Effector memory CD4-positive, alpha-beta T cell (primary cell): Measurements from ENCODE around the gene BCAS1.

Experiments
- DNase-seq, 3 donors: peaks; one replicate each; pipeline ENCODE4 v3.0.0-alpha.2; 2020
- H3K27ac ChIP-seq: 2 replicates; pipeline ENCODE4 v1.7.0; 2013; ENCODE audit warnings: mild to moderate bottlenecking, low read length, moderate library complexity; ENCODE audit not compliant: insufficient read depth, poor library complexity, severe bottlenecking
- H3K27me3 ChIP-seq: replicated peaks from 2 replicates; pipeline ENCODE4 v1.7.0; 2013; ENCODE audit warnings: mild to moderate bottlenecking, low read length; ENCODE audit not compliant: insufficient read depth, control insufficient read depth, poor library complexity, severe bottlenecking
- H3K36me3 ChIP-seq: 2 replicates; pipeline ENCODE4 v1.7.0; 2013; ENCODE audit warnings: mild to moderate bottlenecking, low read length, moderate library complexity; ENCODE audit not compliant: control insufficient read depth, insufficient read depth
- H3K4me1 ChIP-seq: 2 replicates; pipeline ENCODE4 v1.7.0; 2013; ENCODE audit warnings: low read length, mild to moderate bottlenecking; ENCODE audit not compliant: control insufficient read depth, insufficient read depth, poor library complexity, severe bottlenecking
- H3K4me3 ChIP-seq: 2 replicates; pipeline ENCODE4 v1.7.0; 2013; ENCODE audit warnings: low read length, low read depth, mild to moderate bottlenecking; ENCODE audit not compliant: insufficient read depth, poor library complexity, severe bottlenecking
- H3K9me3 ChIP-seq: 2 replicates; pipeline ENCODE4 v1.7.0; 2013; ENCODE audit warnings: mild to moderate bottlenecking, low read length, moderate library complexity; ENCODE audit not compliant: control insufficient read depth

The BCAS1 gene

DNA sequence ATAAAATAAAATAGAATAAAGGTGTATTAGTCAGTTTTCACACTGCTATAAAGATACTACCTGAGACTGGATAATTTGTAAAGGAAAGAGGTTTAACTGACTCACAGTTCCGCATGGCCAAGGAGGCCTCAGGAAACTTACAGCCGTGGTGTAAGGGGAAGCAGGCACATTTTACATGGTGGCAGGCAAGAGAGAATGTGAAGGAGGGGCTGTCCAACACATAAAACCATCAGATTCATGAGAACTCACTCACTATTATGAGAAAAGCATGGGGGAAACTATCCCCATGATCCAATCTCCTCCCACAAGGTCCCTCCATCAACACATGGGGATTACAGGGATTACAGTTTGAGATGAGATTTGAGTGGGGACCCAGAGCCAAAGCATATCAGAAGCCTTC, 41.1 kb upstream of the BCAS1 start:
- Histone ChIP-seq H3K36me3 (no peaks in the 10 kb centered on the region), H3K4me3 (no peak overlapping the region), H3K4me1 (no peaks in the 10 kb centered on the region), H3K9me3 (no peaks in the 10 kb centered on the region), H3K27me3 (no peaks in the 10 kb centered on the region), H3K27ac (no peak overlapping the region)
- no peak for DNase-seq

DNA sequence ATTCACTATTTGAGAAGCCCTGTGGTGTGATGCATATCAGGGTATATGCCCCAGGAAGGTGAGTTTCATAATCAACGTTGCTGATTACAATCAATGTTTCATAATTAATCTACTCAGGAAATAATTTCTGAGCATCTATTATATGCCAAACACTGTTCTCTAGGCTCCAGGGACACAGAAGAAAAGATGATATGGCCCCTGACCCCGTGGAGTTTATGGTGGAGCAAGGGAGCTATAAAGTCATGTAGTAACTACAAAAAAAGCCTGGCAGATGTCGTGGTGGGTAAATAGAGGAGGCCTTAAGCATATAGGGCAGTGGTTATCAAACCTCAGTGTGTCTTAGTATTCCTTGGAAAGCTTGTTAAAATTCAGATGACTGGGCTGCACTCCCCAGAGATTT, 40.1 kb upstream of the BCAS1 start:
- no peak overlapping the region for H3K4me3 ChIP-seq
- no peaks in the 10 kb centered on the region for H3K4me1 ChIP-seq
- no peak for DNase-seq
- H3K27me3 ChIP-seq: no peaks in the 10 kb centered on the region
- no peak overlapping the region for H3K27ac ChIP-seq
- H3K36me3 ChIP-seq: no peaks in the 10 kb centered on the region
- H3K9me3 ChIP-seq: no peaks in the 10 kb centered on the region

DNA sequence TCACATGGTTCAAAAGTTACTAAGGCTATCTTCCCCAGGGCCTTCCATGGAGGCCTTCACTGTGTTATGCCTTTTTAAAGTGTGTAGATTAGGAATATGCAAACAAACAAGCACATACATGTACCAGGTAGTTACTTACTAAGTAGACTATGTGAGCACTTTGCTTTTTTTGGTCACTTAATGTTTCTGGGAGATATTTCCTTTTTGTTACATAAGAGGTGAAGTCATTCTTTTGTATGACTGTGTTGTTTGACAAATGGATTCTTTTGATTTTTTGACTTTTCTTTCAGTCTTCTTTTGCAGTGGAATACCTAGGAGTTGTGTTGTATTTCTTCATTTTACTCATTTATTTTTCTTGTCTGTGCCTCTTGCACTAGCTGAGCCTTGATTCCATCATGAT, 39.6 kb upstream of the BCAS1 start:
- Histone ChIP-seq H3K36me3 (no peaks in the 10 kb centered on the region), H3K27me3 (no peaks in the 10 kb centered on the region), H3K4me3 (no peak overlapping the region), H3K9me3 (no peaks in the 10 kb centered on the region), H3K27ac (no peak overlapping the region), H3K4me1 (no peaks in the 10 kb centered on the region)
- no peak for DNase-seq

DNA sequence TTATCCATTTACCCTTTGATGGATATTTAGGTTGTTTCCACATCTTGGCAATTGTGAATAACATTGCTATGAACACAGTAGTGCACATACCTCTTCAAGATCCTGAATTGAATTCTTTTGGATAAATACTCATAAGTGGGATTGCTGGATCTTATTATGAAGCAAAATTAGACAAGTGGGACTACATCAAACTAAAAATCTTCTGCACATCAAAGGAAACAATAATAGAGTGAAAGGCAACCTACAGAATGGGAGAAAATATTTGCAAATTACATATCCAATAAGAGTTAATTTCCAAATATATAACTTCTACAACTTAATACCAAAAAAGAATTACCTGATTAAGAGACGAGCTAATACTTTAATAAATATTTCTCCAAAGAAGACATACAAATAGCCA, 38.4 kb upstream of the BCAS1 start:
- Histone ChIP-seq H3K4me3 (no peak overlapping the region), H3K36me3 (no peaks in the 10 kb centered on the region), H3K27ac (no peak overlapping the region), H3K9me3 (no peaks in the 10 kb centered on the region), H3K4me1 (no peaks in the 10 kb centered on the region), H3K27me3 (no peaks in the 10 kb centered on the region)
- no peak for DNase-seq

DNA sequence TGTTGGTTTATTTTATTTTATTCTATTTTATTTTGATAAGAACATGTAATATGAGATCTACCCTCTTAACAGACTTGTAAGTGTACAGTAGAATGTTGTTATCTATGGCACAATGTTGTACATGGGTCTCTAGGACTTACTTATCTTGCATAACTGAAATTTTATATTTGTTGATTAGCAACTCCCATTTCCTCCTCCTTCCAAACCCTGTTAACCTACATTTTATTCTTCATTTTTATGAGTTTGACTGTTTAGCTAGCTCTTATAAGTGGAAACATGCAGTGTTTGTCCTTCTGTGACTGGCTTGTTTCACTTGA, 37.9 kb upstream of the BCAS1 start:
- Histone ChIP-seq H3K4me1 (no peaks in the 10 kb centered on the region), H3K27ac (no peak overlapping the region), H3K9me3 (no peaks in the 10 kb centered on the region), H3K27me3 (no peaks in the 10 kb centered on the region), H3K4me3 (no peak overlapping the region), H3K36me3 (no peaks in the 10 kb centered on the region)
- no peak for DNase-seq

DNA sequence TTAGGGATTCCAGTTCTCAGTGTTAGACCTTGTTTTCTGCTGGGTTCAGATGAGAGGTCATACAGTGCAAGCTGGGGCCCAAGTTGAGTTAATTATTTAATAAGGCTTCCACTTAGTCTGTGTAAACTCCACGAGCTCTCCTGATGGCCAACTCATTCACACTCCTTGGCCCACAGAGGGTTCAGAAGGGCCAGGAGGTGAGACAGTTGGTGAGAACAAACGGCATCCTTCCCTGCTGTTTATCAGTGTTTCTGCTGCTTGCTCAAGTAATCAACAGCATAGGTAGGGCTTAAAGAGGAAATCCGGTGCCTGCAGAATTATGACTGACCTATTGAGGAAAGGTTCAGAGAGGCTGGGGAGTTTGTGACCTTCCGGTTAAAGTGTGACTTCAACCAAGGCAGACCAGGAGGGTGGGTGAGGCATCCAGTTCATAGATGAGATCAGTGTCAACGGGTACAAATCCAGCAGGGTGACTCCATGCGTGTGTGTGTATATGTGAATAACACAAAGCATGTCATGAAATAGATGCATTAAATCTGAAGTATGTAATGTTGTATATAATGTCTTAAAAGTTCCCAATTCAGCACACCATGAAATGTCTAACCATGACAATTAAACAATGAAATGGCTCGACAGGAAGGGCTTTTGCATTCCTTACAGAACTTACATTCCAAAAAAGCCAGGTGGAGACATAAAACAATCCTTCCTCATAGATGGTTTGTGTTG, 37.4 kb upstream of the BCAS1 start:
- no peaks in the 10 kb centered on the region for H3K36me3 ChIP-seq
- H3K27ac ChIP-seq: no peak overlapping the region
- H3K27me3 ChIP-seq: no peaks in the 10 kb centered on the region

DNA sequence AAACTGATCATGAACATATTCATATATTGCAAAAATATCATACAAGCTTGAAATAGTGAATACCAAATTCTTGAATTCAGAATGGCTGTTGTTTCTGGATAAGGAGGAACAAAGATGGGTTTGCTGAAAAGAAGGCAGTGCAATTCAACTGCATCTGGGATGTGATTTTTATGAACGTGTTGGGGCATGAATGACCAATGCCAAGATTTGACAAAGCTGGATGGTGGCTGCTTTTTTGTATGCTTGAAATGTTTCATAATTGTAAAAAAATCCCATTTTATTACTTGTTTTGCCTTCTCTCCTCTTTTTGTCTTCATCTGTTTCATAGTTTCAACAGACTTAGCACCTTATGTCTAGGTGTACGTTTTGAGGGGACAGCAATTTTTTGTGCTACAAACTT, 36.8 kb upstream of the BCAS1 start:
- H3K27me3 ChIP-seq: no peaks in the 10 kb centered on the region
- no peaks in the 10 kb centered on the region for H3K36me3 ChIP-seq
- no peaks in the 10 kb centered on the region for H3K4me1 ChIP-seq
- no peak overlapping the region for H3K27ac ChIP-seq
- no peak overlapping the region for H3K4me3 ChIP-seq
- DNase-seq: no peak
- H3K9me3 ChIP-seq: no peaks in the 10 kb centered on the region

More for the DNA sequence above, 37.4 kb upstream of the BCAS1 start:
- Histone ChIP-seq H3K4me1 (no peaks in the 10 kb centered on the region), H3K9me3 (no peaks in the 10 kb centered on the region), H3K4me3 (no peak overlapping the region)
- DNase-seq: no peak

DNA sequence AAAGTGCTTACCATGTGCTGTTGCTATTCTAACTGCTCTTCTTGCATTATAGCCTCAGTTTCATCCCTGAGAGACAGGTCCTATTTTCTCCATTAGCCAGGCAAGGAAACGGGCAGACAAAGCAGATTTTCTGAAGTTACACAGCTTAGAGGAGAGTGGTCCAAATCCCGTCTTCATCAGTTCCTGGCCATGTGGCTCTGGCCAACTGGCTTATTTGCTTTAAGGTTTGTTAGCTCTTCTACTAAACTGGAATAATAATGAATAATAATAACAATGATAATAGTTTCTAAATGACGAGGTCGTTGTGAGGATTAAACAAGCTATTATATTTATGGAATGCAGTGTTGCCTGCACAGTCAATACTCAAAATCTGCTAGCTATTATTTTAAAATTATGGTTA, 35.8 kb upstream of the BCAS1 start:
- Histone ChIP-seq H3K27me3 (no peaks in the 10 kb centered on the region), H3K9me3 (no peaks in the 10 kb centered on the region), H3K4me3 (no peak overlapping the region), H3K36me3 (no peaks in the 10 kb centered on the region), H3K4me1 (no peaks in the 10 kb centered on the region), H3K27ac (no peak overlapping the region)
- DNase-seq: no peak

DNA sequence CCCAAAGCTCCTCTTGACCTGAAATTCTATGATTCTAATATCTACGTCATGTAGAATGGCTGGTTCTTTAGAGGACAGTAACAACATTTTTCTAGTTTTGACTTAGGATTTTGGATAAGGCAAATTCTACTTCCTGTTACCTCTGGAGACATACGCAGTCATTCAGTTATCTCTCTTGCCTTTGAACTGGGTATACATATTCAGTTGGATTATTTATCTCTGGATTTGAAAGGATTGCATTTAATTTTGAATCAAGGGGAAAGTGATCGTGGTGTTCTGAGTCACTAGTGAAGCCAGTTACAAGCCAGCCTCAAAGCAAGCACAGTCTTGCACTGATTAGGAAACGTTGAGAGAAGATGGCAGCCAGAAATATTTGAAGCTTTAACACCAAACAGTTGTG, 35.3 kb upstream of the BCAS1 start:
- Histone ChIP-seq H3K4me1 (no peaks in the 10 kb centered on the region), H3K27ac (no peak overlapping the region), H3K36me3 (no peaks in the 10 kb centered on the region), H3K27me3 (no peaks in the 10 kb centered on the region), H3K9me3 (no peaks in the 10 kb centered on the region), H3K4me3 (no peak overlapping the region)
- DNase-seq: no peak

DNA sequence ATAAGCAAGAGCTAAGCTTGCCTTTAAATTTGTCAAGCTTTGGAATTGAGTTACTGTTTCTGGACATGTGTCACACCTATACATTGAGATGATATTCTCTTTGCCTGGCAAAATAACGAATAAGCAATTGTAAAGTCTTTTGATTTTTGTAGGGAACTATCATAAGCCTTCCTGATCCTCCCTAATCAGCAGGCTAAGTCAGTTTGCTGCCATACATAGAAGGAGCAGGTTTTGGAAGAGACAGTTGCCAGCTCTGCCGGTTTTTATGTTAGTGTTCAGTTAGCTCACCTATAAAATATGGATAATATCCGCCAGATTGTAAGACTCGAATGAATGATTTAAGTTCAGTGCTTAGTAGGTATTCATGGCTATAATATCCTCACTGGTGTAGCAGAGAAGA, 34.4 kb upstream of the BCAS1 start:
- Histone ChIP-seq H3K4me3 (no peak overlapping the region), H3K36me3 (no peaks in the 10 kb centered on the region), H3K4me1 (no peaks in the 10 kb centered on the region), H3K27me3 (no peaks in the 10 kb centered on the region), H3K27ac (no peak overlapping the region), H3K9me3 (no peaks in the 10 kb centered on the region)
- no peak for DNase-seq
